Hippocampal formation (tissue), 2 donors: ENCODE data around the gene ATRNL1.
A peak's percentile ranks its signal among the peaks of the same experiment; 100 is the strongest.

Experiments
- DNase-seq, 2 donors: peaks; one replicate each; lab custom pipeline; 2025; lab: John Stamatoyannopoulos, UW

Gene ATRNL1

GRCh38 chr10:115604627-115605026, 511.5 kb downstream of the ATRNL1 start:
- DNase-seq = no peak

- no peak for DNase-seq
Observed at GRCh38 chr10:115606086-115606485, 512.9 kb downstream of the ATRNL1 start.

GRCh38 chr10:115606741-115607140, 513.6 kb downstream of the ATRNL1 start:
- DNase-seq = no peak

- no peak for DNase-seq
Observed at GRCh38 chr10:115624448-115624847, 531.3 kb downstream of the ATRNL1 start.

GRCh38 chr10:115628616-115629015, 535.5 kb downstream of the ATRNL1 start:
- DNase-seq = no peak

GRCh38 chr10:115638246-115638645, 545.1 kb downstream of the ATRNL1 start:
- no peak for DNase-seq

GRCh38 chr10:115649217-115649616, 556.1 kb downstream of the ATRNL1 start:
- no peak for DNase-seq

- no peak for DNase-seq
Observed at GRCh38 chr10:115653473-115653872, 560.3 kb downstream of the ATRNL1 start.

- DNase-seq = no peak
Observed at GRCh38 chr10:115654961-115655360, 561.8 kb downstream of the ATRNL1 start.

GRCh38 chr10:115657161-115657860, 564.1 kb downstream of the ATRNL1 start:
- DNase-seq = peak in 1 of 2 donors; percentile 0

GRCh38 chr10:115659616-115660015, 566.5 kb downstream of the ATRNL1 start:
- DNase-seq = no peak

- DNase-seq = no peak
Observed at GRCh38 chr10:115660391-115660790, 567.2 kb downstream of the ATRNL1 start.

GRCh38 chr10:115662422-115662821, 569.3 kb downstream of the ATRNL1 start:
- DNase-seq = no peak

GRCh38 chr10:115665549-115665948, 572.4 kb downstream of the ATRNL1 start:
- DNase-seq = no peak

- DNase-seq = no peak
Observed at GRCh38 chr10:115674496-115674895, 581.3 kb downstream of the ATRNL1 start.

- DNase-seq = no peak
Observed at GRCh38 chr10:115696747-115697146, 603.6 kb downstream of the ATRNL1 start.

- no peak for DNase-seq
Observed at GRCh38 chr10:115706026-115706425, 612.9 kb downstream of the ATRNL1 start.

- DNase-seq = no peak
Observed at GRCh38 chr10:115706488-115707076, 613.4 kb downstream of the ATRNL1 start.

- DNase-seq = no peak
Observed at GRCh38 chr10:115710136-115710535, 617.0 kb downstream of the ATRNL1 start.

- no peak for DNase-seq
Observed at GRCh38 chr10:115711306-115711705, 618.1 kb downstream of the ATRNL1 start.

GRCh38 chr10:115720121-115720520, 627.0 kb downstream of the ATRNL1 start:
- DNase-seq = no peak

GRCh38 chr10:115727129-115727528, 634.0 kb downstream of the ATRNL1 start:
- no peak for DNase-seq

- no peak for DNase-seq
Observed at GRCh38 chr10:115744089-115744488, 650.9 kb downstream of the ATRNL1 start.

GRCh38 chr10:115745943-115746342, 652.8 kb downstream of the ATRNL1 start:
- DNase-seq = no peak
